EL (cell line): ENCODE measurements around the gene AAGAB.

Experiments used
- DNase-seq: peaks from one replicate; pipeline ENCODE4 v3.0.0-alpha.2; 2016

Gene AAGAB

DNA sequence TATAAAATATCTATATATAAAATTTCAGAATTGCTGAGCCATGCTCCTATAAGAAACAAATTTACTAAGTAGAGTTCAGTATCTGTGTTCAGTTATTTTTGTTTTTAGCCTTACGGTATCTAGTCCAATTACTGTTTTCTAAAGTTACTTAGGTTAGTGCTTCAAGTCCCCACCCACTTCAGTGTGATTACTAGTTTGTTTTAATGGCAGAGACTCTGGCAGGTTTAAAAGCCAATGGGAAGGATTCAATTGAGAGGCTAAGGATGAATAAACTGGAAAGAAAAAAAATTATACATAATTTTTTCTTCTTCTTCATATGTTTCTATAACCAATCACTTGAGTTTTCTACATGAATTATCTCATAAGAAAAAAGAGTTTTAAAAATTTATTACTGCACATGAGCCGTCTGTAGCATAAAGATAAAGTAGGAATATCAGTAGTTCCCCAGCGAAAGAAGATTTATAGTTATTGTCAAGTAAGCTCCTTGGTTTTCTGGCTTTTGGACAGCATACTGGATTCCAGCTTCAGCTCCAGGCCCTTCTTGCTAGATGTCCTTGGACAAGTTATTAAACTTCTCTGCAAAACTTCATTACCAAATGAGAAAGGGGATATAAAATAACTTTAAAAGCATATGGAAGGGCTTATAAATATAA is 46.8 kb downstream of the AAGAB start:
- DNase-seq = no peak

DNA sequence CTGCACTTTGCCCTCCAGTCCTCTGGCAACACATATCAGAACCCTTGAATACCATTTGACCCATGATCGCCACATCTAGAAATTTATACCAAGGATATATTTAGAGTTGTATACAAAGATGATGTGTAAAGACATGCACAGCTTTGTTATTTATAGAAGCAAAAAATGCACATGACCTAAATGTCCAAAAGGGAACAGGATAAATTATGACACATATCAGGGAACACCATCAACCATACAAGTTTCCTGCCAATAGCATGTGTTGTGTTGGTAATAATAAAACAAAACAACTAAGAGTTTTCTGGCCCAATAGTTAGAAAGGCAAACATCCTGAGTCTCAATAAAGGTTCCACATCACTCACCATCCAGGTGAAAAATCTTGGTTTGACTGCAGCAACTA is 51.5 kb downstream of the AAGAB start:
- DNase-seq = no peak

GRCh38 chr15:67202091-67202490 is 52.4 kb downstream of the AAGAB start:
- no peak for DNase-seq

- DNase-seq = peak; percentile 36
Measured at GRCh38 chr15:67201136-67201535, 53.3 kb downstream of the AAGAB start.

GRCh38 chr15:67199881-67200763 is 54.3 kb downstream of the AAGAB start:
- DNase-seq = peak; percentile 27

- peak; percentile 31 for DNase-seq
Measured at GRCh38 chr15:67199391-67199790, 55.1 kb downstream of the AAGAB start.

GRCh38 chr15:67198157-67198754 is 56.2 kb downstream of the AAGAB start:
- DNase-seq = no peak

DNA sequence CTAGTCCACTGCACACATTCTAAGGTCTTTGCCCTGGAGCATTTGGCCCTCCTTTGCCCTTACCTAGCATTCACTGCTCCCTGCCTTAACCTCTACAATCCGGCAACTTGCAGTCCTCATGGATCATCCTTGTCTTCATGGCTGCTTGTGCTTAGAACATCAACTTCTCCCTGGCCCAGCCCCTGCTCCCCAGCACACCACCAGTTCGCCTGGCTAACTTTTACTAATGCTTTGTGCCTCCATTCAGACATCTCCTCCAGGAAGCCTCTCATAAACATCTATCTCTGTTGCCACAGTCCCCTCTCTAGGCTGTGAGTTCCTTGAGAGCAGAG is 57.1 kb downstream of the AAGAB start:
- no peak for DNase-seq

GRCh38 chr15:67196672-67197363 is 57.6 kb downstream of the AAGAB start:
- peak; percentile 85 for DNase-seq

DNA sequence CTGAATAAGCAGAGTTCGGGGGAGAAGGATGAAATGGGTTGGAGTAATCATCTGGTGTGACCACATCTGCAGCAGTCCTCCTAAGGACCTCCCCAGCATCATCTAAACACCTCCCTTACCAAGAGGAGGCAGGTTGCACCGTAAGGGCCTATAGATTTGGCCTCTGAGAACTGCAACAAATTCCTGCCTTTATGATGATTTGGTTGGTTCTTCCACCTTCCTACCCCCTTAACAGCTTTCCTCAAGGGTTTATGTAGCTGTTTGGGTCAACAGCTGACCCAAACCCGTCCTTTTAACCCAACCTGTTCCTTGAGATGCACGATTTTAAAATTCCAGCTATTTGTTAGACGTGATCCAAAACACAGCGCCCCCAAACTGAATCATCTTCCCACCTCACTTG is 58.2 kb downstream of the AAGAB start:
- DNase-seq = no peak

GRCh38 chr15:67195305-67195704 is 59.2 kb downstream of the AAGAB start:
- DNase-seq = no peak

- no peak for DNase-seq
Measured at GRCh38 chr15:67194171-67195114, 60.0 kb downstream of the AAGAB start.

DNA sequence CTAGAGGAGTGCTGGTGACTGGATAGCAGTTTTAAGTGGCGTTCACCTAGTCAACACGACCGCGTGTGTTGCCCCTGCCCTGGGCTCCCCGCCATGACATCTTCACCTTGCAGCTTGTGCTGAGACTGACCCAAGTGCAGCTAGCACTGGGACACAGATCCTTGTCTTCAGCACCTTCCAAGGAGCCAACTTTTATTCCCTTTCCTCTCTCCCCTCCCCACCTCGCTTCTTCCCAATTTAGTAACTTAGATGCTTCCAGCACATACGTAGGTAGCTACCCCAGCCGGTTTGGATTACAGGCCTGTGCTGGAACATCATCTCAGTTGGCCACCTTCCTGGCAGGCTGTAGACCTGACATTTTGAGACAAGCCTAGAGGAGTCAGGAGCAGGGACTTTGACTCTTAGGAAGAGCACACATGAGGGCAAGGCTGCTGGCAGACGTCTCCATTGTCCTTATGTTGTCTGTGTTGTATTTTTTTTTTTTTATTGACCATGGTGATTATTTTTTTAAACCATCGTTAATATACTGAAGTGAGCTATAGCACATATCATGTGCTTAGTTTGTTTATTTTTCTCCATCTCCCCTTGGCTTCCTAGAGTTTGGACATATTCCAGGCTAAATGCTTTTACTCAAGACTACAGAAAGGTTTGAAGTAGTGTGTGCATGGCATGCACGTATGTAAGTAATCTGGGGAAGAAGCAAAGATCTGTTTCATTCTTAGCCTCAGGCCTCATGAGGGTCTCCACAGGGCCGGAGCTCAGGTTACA is 61.1 kb downstream of the AAGAB start:
- DNase-seq = no peak

DNA sequence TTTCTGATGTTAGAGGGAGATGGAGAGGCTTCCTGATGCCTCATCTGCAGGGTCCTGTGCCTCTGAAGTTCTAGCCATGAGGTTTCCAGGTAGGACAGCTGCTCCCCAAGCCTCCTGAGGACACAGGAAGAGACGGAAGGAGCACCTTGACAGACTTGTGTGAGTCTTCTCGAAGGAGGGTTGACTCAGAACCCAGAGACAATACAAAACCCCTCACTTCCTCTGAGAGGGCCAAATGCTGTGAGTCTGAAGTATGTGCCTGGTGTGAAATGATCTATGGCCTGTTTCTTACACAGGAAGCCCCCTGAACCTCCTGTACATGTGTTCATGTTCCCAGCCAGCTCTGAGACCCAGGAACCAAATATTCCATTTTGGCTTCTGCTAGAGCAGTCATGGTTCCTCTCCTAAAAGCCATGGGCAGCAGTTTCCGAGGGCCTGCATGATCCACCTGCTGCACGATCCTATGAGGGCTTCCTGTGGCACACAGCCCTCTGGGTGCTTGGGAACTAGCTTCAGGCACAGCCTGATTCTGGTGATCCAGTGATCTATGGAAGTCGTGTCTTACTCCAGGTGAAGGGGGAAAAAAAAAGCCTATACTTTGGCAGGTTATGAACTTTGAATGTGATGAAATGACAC is 62.2 kb downstream of the AAGAB start:
- no peak for DNase-seq

- no peak for DNase-seq
Measured at GRCh38 chr15:67190813-67191212, 63.6 kb downstream of the AAGAB start.

GRCh38 chr15:67190326-67190725 is 64.1 kb downstream of the AAGAB start:
- DNase-seq = no peak

- DNase-seq = no peak
Measured at GRCh38 chr15:67189326-67190051, 65.0 kb downstream of the AAGAB start.

GRCh38 chr15:67188551-67189218 is 65.8 kb downstream of the AAGAB start:
- peak; percentile 70 for DNase-seq

GRCh38 chr15:67187351-67187854 is 67.1 kb downstream of the AAGAB start:
- no peak for DNase-seq
